T-helper 1 cell treated with Interleukin-12 subunit alpha and Interleukin-12 subunit beta and Interleukin-4 antibody, amounts not matched to agents 30 μg/mL and 1 μg/mL, for 36 hours (primary cell): Measurements from ENCODE around the gene ZBTB46.
A peak's percentile ranks its signal among the peaks of the same experiment; 100 is the strongest.
"Not testable (repeated sequence)": the region's sequence is repeated elsewhere in the genome, so short reads cannot be mapped to it uniquely, and the experiment has no call there.

Source experiments
- H3K27ac Mint-ChIP-seq: one replicate; pipeline ENCODE4 v1.8.0; 2021; ENCODE audit warnings: mild to moderate bottlenecking, mixed read lengths
- H3K27me3 Mint-ChIP-seq: one replicate; pipeline ENCODE4 v1.8.0; 2021; ENCODE audit warnings: low read depth, mixed read lengths
- H3K36me3 Mint-ChIP-seq: one replicate; pipeline ENCODE4 v1.8.0; 2021; ENCODE audit warnings: low read depth, mixed read lengths
- H3K4me1 Mint-ChIP-seq: one replicate; pipeline ENCODE4 v1.8.0; 2021; ENCODE audit warnings: low read depth, mixed read lengths
- H3K4me3 Mint-ChIP-seq: one replicate; pipeline ENCODE4 v1.8.0; 2021; ENCODE audit warnings: mild to moderate bottlenecking, moderate library complexity, mixed read lengths
- H3K9me3 Mint-ChIP-seq: one replicate; pipeline ENCODE4 v1.8.0; 2021; ENCODE audit warnings: mixed read lengths

The ZBTB46 gene, protein sequence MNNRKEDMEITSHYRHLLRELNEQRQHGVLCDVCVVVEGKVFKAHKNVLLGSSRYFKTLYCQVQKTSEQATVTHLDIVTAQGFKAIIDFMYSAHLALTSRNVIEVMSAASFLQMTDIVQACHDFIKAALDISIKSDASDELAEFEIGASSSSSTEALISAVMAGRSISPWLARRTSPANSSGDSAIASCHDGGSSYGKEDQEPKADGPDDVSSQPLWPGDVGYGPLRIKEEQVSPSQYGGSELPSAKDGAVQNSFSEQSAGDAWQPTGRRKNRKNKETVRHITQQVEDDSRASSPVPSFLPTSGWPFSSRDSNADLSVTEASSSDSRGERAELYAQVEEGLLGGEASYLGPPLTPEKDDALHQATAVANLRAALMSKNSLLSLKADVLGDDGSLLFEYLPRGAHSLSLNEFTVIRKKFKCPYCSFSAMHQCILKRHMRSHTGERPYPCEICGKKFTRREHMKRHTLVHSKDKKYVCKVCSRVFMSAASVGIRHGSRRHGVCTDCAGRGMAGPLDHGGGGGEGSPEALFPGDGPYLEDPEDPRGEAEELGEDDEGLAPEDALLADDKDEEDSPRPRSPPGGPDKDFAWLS

DNA sequence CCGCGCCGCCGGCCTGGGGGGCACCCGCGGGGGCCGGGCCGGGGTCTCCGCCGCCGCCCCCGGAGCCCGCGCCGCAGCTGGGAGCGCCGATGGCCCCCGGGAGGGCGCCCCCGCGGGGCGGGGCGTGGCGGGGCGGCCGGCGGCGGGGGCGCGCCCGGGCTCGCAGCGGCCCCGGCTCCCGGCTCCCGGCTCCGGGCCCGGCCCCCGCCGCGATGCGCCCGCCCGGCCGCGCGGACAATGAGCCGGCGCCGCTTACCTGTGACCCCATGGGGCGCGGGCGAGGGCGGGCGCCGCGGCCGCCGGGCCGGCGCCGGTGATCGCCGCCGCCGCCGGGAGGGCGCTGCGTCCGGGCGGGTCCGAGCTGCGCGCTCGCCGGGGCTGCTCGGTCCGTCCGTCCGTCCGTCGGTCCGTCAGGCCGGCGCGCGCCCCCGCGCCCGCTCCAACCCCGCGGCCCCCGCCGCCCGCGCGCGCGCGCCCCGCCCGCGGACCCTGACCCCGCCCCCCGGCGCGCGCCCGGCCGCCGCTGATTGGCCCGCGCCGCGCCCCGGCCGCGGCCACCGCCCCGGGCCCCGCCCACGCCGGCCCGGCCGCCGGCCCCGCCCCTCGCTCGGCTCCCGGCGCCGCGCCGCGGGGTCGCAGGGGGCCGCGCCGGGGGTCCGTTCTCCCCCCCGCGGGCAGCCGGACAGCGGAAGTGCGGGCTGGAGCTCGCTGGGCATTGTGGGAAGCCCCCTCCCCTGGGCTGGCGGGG lies at the start of gene ZBTB46:
Gene ZBTB46 (minus strand): TSS at position 424 of the 748 bp plus-strand sequence. CDS start 40,507 bp downstream, outside the sequence.
- Mint-ChIP-seq H3K4me1 (peaks cover 8% of the 10 kb centered on the region), H3K4me3 (peak within 1 kb of the TSS; percentile 90), H3K36me3 (peaks cover 3% of the 10 kb centered on the region), H3K9me3 (no peaks in the 10 kb centered on the region), H3K27ac (no peak within 1 kb of the TSS), H3K27me3 (peaks cover 49% of the 10 kb centered on the region)

DNA sequence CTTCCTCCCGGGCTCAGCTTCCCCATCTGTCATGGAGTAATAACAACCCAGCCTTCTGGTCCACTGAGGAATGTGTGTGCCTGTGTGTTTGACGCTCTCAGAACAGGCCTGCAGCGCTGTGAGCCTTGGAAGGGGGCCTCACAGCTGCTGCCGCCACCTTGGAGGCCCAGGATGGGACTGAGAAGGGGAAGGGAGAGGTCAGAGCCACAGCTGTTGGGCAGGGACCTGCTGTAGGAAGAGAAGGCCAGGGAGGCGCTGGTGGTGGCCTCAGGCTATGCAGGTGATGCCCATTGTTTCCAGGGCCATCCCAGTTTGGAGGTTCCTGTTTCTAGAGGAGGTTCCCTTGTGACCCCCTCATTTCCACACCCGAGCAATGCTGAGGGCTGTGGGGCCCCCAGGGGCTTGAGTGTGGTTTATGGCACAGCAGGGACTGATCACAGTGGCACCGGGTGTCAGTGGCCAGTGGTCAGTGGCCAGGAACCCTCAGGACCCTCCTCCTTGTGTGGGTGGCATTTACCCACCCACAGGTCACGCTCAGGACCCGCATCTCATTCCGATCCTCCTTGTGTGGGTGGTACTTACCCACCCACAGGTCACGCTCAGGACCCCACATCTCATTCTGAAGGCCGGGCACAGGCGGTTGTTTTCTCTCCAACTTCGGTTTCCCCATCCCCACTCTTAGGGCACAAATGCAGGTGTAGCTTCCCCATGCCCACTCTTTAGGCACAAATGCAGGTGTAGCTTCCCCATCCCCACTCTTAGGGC lies 48.0 kb upstream of the ZBTB46 start:
- Mint-ChIP-seq H3K27ac (no peak overlapping the region), H3K27me3 (no peaks in the 10 kb centered on the region), H3K36me3 (peaks cover 15% of the 10 kb centered on the region), H3K4me1 (no peaks in the 10 kb centered on the region), H3K4me3 (no peak overlapping the region), H3K9me3 (no peaks in the 10 kb centered on the region)

DNA sequence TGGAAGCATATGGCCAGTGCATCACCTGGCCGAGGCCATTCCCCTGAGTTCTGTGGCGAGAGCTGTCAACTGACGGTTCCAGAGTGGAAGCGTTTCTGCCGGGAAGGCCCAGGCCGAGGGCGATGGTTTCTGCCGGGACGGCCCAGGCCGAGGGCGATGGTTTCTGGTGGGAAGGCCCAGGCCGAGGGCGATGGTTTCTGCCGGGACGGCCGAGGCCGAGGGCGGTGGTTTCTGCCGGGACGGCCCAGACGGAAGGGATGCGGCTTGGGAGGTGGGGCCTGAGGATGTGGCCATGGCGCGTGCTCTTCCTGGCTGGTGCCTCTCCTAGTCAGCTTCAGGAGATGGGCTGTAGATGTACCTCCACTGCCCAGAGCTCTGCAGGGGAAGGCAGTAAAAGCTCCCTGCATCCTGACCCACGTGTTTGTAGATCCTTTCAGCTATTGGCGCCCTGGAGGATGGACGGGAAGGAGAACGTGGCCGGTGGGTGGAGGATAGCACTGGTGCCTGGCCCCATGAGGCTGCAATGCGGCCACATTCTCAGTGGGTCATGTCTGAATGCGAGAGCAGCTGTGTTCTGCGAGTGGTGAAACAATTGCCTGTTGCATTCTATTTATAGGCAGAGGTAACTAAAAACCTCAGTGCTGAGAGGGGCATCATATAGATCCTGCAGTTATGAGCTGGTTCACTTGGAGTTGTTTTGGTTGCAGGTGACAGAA lies 46.8 kb upstream of the ZBTB46 start:
- H3K36me3 Mint-ChIP-seq: peaks cover 17% of the 10 kb centered on the region
- H3K4me1 Mint-ChIP-seq: peaks cover 7% of the 10 kb centered on the region
- no peak overlapping the region for H3K27ac Mint-ChIP-seq
- H3K9me3 Mint-ChIP-seq: no peaks in the 10 kb centered on the region
- no peaks in the 10 kb centered on the region for H3K27me3 Mint-ChIP-seq
- no peak overlapping the region for H3K4me3 Mint-ChIP-seq

DNA sequence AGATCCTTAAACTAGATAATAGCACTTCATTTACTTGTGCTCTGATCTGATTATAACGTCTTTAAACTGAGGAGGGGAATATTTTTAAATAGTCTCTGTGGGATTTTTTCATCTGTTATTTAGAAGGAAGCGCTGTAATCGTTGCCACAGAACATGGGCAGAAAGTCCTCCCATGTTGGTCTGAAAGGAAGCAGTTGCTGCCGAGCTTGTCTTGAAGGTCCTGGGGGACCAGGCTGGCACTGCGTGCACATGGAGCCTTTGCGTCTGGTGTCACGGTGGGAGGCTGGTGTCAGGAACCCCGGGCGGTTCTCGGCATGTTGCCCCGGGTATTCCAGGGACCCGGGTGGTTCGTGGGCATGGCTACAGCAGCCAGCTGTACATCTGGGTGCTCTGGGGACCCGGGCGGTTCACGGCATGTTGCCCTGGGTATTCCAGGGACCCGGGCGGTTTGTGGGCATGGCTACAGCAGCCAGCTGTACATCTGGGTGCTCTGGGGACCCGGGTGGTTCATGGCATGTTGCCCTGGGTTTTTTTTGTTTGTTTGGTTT lies 45.5 kb upstream of the ZBTB46 start:
- Mint-ChIP-seq H3K9me3 (no peaks in the 10 kb centered on the region), H3K4me1 (peaks cover 7% of the 10 kb centered on the region), H3K4me3 (no peak overlapping the region), H3K36me3 (peaks cover 19% of the 10 kb centered on the region), H3K27me3 (no peaks in the 10 kb centered on the region), H3K27ac (no peak overlapping the region)

DNA sequence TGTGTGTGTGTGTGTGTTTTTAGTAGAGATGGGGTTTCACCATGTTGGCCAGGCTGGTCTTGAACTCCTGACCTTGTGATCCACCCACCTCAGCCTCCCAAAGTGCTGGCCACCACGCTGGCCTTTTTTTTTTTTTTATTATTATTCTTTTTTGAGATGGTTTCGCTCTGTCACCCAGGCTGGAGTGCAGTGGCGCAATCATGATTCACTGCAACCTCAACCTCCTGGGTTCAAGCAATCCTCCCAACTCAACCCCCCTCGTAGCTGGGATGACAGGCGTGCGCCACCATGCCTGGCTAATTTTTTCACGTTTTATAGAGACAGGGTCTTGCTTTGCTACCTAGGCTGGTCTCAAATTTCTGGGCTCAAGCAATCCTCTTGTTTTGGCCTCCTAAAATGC lies 43.2 kb upstream of the ZBTB46 start:
- H3K4me1 Mint-ChIP-seq, H3K27me3 Mint-ChIP-seq, H3K9me3 Mint-ChIP-seq, H3K4me3 Mint-ChIP-seq: not testable (repeated sequence)
- Mint-ChIP-seq H3K36me3 (peaks cover 22% of the 10 kb centered on the region), H3K27ac (peak overlapping the region; percentile 20)

DNA sequence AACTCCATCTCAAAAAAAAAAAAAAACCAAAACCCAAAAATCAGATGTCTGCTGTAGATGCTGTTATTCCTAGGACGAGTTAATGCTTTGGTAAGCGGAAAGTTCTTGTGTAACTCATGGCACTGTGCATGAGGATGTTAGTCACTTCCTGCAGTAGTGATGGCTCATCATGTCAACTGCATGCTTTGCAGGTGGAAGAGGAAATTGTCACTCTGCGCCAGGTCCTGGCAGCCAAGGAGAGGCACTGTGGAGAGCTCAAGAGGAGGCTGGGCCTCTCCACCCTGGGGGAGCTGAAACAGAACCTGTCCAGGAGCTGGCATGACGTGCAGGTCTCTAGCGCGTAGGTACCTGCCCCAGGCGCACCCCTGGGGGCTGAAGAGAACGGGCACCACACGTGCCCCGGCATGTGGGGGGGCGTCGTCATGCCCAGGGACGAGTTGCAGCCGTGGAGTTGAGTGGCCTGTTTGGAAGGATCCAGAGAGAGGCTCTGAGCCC lies 42.5 kb upstream of the ZBTB46 start:
- Mint-ChIP-seq H3K4me3 (peak overlapping the region; percentile 29), H3K4me1 (peaks cover 7% of the 10 kb centered on the region), H3K36me3 (peaks cover 22% of the 10 kb centered on the region), H3K9me3 (no peaks in the 10 kb centered on the region), H3K27me3 (no peaks in the 10 kb centered on the region), H3K27ac (peak overlapping the region; percentile 87)

DNA sequence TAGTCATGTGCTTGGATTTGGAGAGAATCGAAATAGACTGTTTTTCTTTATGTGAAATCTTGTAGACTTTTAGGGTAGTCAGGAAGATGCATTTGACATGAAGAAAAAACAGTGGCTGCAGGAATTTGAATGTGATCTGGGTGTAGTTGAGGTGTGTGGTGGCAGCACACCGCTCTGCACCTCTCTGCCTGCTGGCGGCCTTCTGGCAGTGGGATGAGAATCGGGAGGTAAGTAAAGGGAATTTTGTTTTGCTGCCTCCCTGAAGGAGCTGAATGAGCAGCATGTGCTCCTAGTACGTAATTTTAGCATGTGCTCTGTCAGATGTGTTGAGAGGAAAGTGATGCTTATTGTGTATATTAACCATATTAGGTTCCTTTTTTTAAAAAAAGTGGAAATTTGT lies 37.2 kb upstream of the ZBTB46 start:
- peaks cover 13% of the 10 kb centered on the region for H3K36me3 Mint-ChIP-seq
- H3K27ac Mint-ChIP-seq: no peak overlapping the region
- no peaks in the 10 kb centered on the region for H3K27me3 Mint-ChIP-seq
- H3K4me1 Mint-ChIP-seq: peaks cover 20% of the 10 kb centered on the region
- H3K4me3 Mint-ChIP-seq: no peak overlapping the region
- H3K9me3 Mint-ChIP-seq: no peaks in the 10 kb centered on the region

DNA sequence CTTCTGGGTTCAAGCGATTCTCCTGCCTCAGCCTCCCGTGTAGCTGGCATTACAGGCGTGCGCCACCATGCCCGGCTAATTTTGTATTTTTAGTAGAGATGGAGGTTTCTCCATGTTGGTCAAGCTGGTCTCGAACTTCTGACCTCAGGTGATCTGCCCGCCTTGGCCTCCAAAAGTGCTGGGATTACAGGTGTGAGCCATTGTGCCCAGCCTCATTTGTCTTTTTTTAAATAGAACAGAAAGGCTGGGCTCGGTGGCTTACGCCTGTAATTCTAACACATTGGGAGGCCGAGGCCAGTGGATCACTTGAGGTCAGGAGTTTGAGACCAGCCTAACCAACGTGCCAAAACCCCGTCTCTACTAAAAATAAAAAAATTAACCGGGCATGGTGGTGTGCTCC lies 36.0 kb upstream of the ZBTB46 start:
- not testable (repeated sequence) for H3K27ac Mint-ChIP-seq, H3K9me3 Mint-ChIP-seq, H3K27me3 Mint-ChIP-seq
- H3K4me3 Mint-ChIP-seq: peak overlapping the region; percentile 37
- H3K4me1 Mint-ChIP-seq: peaks cover 21% of the 10 kb centered on the region
- peaks cover 12% of the 10 kb centered on the region for H3K36me3 Mint-ChIP-seq

DNA sequence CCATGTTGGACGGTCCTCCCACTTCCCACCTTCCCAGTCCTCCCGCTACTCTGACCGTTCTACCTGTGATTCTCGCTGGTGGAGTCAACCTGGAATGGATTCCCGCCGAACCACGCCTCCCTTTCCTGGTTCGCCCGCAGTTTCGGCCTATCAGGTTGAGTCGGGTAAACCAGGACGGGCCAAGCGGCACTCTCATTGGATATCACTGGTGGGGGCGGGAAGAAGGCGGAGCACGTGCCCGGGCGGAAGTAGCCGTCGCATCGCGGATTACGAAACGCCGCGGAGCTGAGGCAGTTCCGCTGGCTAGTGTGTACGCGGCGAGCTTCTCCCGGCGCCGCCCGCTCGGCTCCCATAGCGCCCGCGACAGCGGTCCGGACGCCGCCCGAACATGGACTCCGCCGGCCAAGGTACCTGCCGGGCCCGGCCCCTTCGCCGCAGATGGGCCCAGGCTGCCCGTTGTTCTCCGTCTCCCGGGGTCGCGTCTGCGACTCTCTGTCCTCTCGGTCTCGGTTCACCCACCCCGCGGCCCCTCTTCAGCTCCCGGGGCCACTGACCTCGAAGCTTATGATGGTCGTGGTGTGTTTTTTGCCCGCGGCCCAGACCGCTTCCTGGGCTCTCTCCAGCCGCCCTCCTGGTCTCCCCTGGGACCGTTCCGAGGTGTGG lies 34.0 kb upstream of the ZBTB46 start, which contains the start of gene TPD52L2:
Gene TPD52L2 (plus strand): TSS at position 293 of the 663 bp plus-strand sequence. CDS start 96 bp downstream, at position 389.
- peaks cover 16% of the 10 kb centered on the region for H3K36me3 Mint-ChIP-seq
- H3K27me3 Mint-ChIP-seq: no peaks in the 10 kb centered on the region
- H3K27ac Mint-ChIP-seq: peak within 1 kb of the TSS; percentile 99

DNA sequence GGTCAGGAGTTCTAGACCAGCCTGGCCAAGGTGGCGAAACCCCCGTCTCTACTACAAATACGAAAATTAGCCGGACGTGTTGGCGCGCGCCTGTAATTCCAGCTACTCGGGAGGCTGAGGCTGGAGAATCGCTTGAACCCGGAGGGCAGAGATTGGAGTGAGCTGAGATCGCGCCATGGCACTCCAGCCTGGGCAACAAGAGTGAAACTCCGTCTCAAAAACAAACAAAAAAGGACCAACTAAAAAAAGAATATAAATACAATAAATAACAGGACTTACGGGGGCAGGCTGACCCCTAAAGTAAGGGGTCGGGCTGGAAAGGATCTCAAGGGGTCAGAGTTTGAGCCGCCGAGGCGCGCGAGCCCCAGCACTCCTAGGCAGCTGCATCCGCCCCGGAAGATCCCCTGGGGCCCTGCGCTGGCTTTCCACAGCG lies 33.5 kb upstream of the ZBTB46 start:
- peak overlapping the region; percentile 99 for H3K27ac Mint-ChIP-seq
- no peaks in the 10 kb centered on the region for H3K9me3 Mint-ChIP-seq
- peaks cover 21% of the 10 kb centered on the region for H3K4me1 Mint-ChIP-seq
- H3K4me3 Mint-ChIP-seq: peak overlapping the region; percentile 98
- no peaks in the 10 kb centered on the region for H3K27me3 Mint-ChIP-seq
- H3K36me3 Mint-ChIP-seq: peaks cover 14% of the 10 kb centered on the region

More for the DNA sequence above, 34.0 kb upstream of the ZBTB46 start, which contains the start of gene TPD52L2:
- Mint-ChIP-seq H3K9me3 (no peaks in the 10 kb centered on the region), H3K4me1 (peaks cover 21% of the 10 kb centered on the region), H3K4me3 (peak within 1 kb of the TSS; percentile 98)

DNA sequence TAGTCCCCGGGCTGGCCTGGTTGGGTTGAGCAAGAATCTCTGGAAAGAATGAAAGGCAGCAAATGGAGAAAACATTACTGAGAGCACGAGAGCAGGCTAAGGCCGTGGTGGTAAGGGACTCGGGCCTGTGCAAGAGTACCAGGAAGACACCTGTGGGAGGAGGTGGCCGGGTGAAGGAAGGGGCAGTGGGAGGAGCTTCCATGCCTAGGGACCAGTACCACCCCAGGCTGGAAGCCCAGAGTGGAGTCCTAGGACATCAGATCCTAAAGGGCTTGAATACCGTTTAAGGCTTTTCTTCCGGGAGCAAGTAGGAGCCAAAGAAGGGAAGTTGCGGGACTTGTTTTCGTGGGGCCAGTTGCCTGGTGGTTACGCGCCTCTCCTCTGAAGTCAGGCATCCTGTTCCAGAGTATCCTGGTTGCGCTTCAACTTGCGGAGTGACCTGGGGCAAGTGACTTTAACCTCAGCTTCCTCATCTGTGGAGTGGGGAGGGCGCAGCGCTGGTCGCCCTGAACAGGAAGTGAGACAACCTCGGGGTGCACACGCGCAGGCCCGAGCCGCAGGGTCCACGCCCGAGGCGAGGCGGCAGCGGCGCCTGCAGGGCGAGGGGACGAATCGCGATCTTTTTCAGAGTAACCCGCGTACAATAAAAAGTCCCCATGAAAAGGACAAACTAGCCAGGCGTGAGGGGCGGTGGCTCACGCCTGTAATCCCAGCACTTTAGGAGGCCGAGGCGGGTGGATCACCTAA lies 32.9 kb upstream of the ZBTB46 start:
- Mint-ChIP-seq H3K4me1 (peaks cover 21% of the 10 kb centered on the region), H3K4me3 (peak overlapping the region; percentile 98), H3K27ac (peak overlapping the region; percentile 99), H3K9me3 (no peaks in the 10 kb centered on the region), H3K27me3 (no peaks in the 10 kb centered on the region), H3K36me3 (peaks cover 13% of the 10 kb centered on the region)

DNA sequence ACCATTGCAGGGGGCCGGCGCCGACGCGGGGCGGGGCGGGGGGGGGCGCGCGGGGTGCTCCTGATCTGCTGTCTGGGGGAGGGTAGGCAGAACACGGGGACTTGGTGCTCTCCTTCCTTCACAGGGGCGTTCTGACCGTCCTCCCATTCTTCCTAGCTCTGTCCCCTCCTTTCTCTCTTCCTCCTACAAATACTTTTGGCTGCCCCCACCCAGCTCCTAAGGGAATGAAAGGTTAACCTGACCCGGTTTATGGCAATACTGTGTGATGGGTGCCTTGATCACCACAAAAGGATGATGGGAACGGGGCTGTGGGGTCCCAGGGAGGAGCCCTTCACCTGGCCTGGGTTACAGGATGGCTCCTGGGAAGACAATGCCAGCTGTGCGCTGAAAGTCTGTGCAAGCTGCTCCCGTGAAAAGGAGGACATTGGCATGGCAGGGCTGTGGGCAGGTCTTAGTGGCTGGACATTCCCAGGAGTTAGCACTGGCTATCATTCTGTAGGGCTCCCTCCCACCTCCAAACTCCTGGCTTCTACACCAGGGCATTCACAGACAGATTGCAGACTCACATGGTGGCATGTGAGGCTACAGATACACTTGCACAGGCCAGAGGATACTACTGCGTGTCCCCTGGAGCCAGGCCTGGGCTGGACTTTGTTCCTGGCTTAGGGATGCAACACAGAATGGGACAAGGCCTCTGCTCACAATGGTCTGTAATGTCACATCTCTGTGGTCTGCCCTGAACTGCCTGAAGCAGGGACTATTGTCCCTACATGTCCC lies 32.1 kb upstream of the ZBTB46 start:
- H3K9me3 Mint-ChIP-seq: no peaks in the 10 kb centered on the region
- no peaks in the 10 kb centered on the region for H3K27me3 Mint-ChIP-seq
- H3K4me3 Mint-ChIP-seq: peak overlapping the region; percentile 98
- peaks cover 23% of the 10 kb centered on the region for H3K4me1 Mint-ChIP-seq
- peak overlapping the region; percentile 99 for H3K27ac Mint-ChIP-seq
- peaks cover 10% of the 10 kb centered on the region for H3K36me3 Mint-ChIP-seq
